ENCODE results near the gene B3GAT1.

DNA sequence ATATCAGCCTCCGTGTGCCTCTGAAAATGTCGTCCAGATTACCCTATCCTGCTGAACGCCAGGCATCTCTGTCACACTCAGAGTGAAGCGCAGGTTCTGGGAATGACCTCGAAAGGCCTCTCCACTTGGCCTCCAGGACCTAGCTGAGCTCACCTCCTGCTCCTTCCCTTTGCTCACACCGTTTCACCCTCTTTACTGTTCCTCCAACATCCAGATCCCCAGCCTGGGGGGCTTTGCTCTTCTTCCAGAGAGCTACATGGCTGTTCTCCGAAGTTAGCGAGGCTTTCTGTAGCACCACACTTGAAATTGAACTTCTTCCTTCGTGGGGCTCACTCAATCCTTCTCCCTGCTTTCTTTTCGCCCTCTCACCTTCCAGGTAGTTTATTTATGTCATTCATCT is 52.4 kb downstream of the B3GAT1 start:
- TF ChIP-seq, protein P1, sequence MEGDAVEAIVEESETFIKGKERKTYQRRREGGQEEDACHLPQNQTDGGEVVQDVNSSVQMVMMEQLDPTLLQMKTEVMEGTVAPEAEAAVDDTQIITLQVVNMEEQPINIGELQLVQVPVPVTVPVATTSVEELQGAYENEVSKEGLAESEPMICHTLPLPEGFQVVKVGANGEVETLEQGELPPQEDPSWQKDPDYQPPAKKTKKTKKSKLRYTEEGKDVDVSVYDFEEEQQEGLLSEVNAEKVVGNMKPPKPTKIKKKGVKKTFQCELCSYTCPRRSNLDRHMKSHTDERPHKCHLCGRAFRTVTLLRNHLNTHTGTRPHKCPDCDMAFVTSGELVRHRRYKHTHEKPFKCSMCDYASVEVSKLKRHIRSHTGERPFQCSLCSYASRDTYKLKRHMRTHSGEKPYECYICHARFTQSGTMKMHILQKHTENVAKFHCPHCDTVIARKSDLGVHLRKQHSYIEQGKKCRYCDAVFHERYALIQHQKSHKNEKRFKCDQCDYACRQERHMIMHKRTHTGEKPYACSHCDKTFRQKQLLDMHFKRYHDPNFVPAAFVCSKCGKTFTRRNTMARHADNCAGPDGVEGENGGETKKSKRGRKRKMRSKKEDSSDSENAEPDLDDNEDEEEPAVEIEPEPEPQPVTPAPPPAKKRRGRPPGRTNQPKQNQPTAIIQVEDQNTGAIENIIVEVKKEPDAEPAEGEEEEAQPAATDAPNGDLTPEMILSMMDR (IDR thresholded peaks at IDR 0.05; ENCODE audit: low read length) = no peak
- TF ChIP-seq EZH2 (optimal IDR thresholded peaks at IDR 0.05; ENCODE audit: low read depth, low read length) = no peak
